BLaER1 (cell line): ENCODE data around the gene TNFRSF25.
"Not testable (repeated sequence)": the region's sequence is repeated elsewhere in the genome, so short reads cannot be mapped to it uniquely, and the experiment has no call there.

Source experiments
- H3K27ac ChIP-seq: shearing (Covaris generic); formaldehyde crosslinking; 2 replicates; pipeline ENCODE4 v1.8.1; 2022
- H3K27me3 ChIP-seq: shearing (Covaris generic); formaldehyde crosslinking; 2 replicates; pipeline ENCODE4 v1.8.1; 2022
- H3K36me3 ChIP-seq: shearing (Covaris generic); formaldehyde crosslinking; 2 replicates; pipeline ENCODE4 v1.8.1; 2022
- H3K4me1 ChIP-seq: shearing (Covaris generic); formaldehyde crosslinking; 2 replicates; pipeline ENCODE4 v1.8.1; 2022
- H3K4me2 ChIP-seq: shearing (Covaris generic); formaldehyde crosslinking; 2 replicates; pipeline ENCODE4 v1.8.1; 2022
- H3K4me3 ChIP-seq: shearing (Covaris generic); formaldehyde crosslinking; 2 replicates; pipeline ENCODE4 v1.8.1; 2022
- H3K9ac ChIP-seq: shearing (Covaris generic); formaldehyde crosslinking; 2 replicates; pipeline ENCODE4 v1.8.1; 2022
- H3K9me3 ChIP-seq: shearing (Covaris generic); formaldehyde crosslinking; 2 replicates; pipeline ENCODE4 v1.8.1; 2022
- H4K20me1 ChIP-seq: shearing (Covaris generic); formaldehyde crosslinking; 2 replicates; pipeline ENCODE4 v1.8.1; 2022
- Cebpa-rat ChIP-seq: shearing (Covaris generic); IDR thresholded peaks from 2 replicates; pipeline ENCODE4 v1.8.1; 2022

Gene TNFRSF25

DNA sequence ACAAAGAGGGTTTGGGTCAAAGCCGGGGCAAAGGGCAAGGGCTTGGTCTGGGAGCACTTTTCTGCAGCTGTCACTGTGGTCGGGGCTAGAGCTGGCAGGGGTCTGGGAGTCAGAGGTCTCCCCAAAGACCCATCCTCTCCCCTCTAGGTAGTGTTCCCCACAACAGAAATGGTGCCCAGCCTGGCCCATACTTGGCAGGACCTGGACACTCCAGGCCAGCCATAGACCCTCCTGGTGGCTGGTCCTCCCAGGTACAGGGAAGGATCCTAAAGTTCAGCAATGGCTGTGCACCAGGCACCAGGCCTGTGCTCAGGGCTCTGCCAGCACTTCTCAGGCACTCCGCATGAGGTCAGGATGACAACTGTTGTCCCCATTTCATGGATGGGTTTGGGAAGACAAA is 30.4 kb downstream of the TNFRSF25 start:
- H3K9me3 ChIP-seq = no peaks in the 10 kb centered on the region
- H3K27ac ChIP-seq = no peak overlapping the region
- peaks cover 51% of the 10 kb centered on the region for H3K4me1 ChIP-seq
- no peak overlapping the region for H3K4me2 ChIP-seq
- no peak for TF ChIP-seq Cebpa-rat
- no peaks in the 10 kb centered on the region for H3K36me3 ChIP-seq
- no peak overlapping the region for H3K9ac ChIP-seq
- H3K4me3 ChIP-seq = no peak overlapping the region
- no peaks in the 10 kb centered on the region for H4K20me1 ChIP-seq
- H3K27me3 ChIP-seq = peaks cover under 1% of the 10 kb centered on the region; the same call in 1 of the 2 replicates

GRCh38 chr1:6435129-6435528 is 30.8 kb downstream of the TNFRSF25 start:
- Histone ChIP-seq H3K27me3 (0 out of 2 replicates have a peak, but pooled peaks cover 3% of the 10 kb centered on the region), H4K20me1 (no peaks in the 10 kb centered on the region)

DNA sequence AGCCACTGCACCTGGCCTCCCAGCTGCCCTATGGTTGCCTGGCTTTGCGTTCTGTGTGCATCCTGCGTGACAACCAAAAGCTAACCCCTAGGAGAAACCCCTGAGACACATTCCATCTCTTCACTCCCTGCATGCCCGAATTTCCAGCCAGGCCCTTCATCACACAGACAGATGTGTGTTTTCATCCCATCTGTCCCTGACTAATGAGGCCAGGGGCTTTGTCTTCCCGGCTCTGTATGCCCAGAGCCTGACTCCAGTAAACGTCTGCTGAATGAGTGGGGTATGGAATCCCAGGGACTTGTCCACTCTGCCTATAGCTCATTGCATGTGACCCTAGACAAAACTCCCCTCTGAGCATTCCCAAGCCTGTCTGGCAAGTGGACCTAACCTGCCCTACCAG is 31.8 kb downstream of the TNFRSF25 start:
- Histone ChIP-seq H3K4me2 (peak overlapping the region; percentile 48), H3K27ac (no peak overlapping the region), H3K27me3 (0 out of 2 replicates have a peak, but pooled peaks cover 3% of the 10 kb centered on the region), H4K20me1 (no peaks in the 10 kb centered on the region), H3K36me3 (no peaks in the 10 kb centered on the region), H3K4me3 (no peak overlapping the region), H3K9me3 (no peaks in the 10 kb centered on the region), H3K4me1 (peaks cover 41% of the 10 kb centered on the region), H3K9ac (no peak overlapping the region)
- TF ChIP-seq Cebpa-rat = no peak

More at GRCh38 chr1:6435129-6435528, 30.8 kb downstream of the TNFRSF25 start:
- H3K9ac ChIP-seq = no peak overlapping the region
- H3K9me3 ChIP-seq = no peaks in the 10 kb centered on the region
- H3K36me3 ChIP-seq = no peaks in the 10 kb centered on the region
- no peak overlapping the region for H3K4me3 ChIP-seq
- no peak overlapping the region for H3K4me2 ChIP-seq
- no peak overlapping the region for H3K27ac ChIP-seq
- TF ChIP-seq Cebpa-rat = no peak
- H3K4me1 ChIP-seq = peaks cover 51% of the 10 kb centered on the region

- H3K27ac ChIP-seq, H3K9ac ChIP-seq, H4K20me1 ChIP-seq, H3K36me3 ChIP-seq, H3K4me2 ChIP-seq, H3K4me3 ChIP-seq, H3K9me3 ChIP-seq: not testable (repeated sequence)
- peaks cover 12% of the 10 kb centered on the region; the same call in 1 of the 2 replicates for H3K27me3 ChIP-seq
- H3K4me1 ChIP-seq = peaks cover 28% of the 10 kb centered on the region
Measured at GRCh38 chr1:6431645-6432579, 34.1 kb downstream of the TNFRSF25 start.

GRCh38 chr1:6429660-6430411 is 36.1 kb downstream of the TNFRSF25 start:
- H3K27me3 ChIP-seq = peaks cover 32% of the 10 kb centered on the region
- not testable (repeated sequence) for H3K9ac ChIP-seq, H3K4me2 ChIP-seq

DNA sequence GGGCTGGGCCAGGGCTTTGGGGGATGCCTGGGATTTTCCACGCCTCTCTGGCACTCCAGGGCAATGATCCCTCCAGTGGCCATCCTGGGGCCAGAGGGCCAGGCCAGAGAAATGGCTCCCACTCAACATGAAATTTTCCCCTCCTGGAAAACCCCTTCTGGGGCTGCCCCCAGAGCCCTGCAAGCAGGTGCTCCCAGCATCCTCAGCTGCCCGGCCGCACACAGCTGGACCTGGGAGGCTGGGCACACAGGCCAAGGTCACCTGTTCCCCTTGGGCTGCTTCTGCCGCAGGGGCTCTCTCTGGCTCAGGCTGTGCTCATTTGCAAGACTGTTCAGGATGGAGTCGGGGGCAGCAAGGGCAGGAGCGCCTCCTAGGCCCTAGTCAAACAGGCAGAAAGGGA is 37.5 kb downstream of the TNFRSF25 start:
- not testable (repeated sequence) for H3K27ac ChIP-seq, H3K4me3 ChIP-seq, H3K9me3 ChIP-seq, H3K4me2 ChIP-seq, H3K36me3 ChIP-seq, H3K9ac ChIP-seq
- H3K27me3 ChIP-seq = peaks cover 46% of the 10 kb centered on the region
- H4K20me1 ChIP-seq = peaks cover 28% of the 10 kb centered on the region
- H3K4me1 ChIP-seq = peaks cover 44% of the 10 kb centered on the region

More at GRCh38 chr1:6429660-6430411, 36.1 kb downstream of the TNFRSF25 start:
- not testable (repeated sequence) for H3K9me3 ChIP-seq, H3K36me3 ChIP-seq, H3K27ac ChIP-seq, H3K4me3 ChIP-seq
- peaks cover 45% of the 10 kb centered on the region for H3K4me1 ChIP-seq
- peaks cover 22% of the 10 kb centered on the region for H4K20me1 ChIP-seq

- Histone ChIP-seq H3K4me3 (no peak overlapping the region), H3K27me3 (peaks cover 54% of the 10 kb centered on the region), H3K4me2 (peak overlapping the region; percentile 92), H3K9me3 (no peaks in the 10 kb centered on the region), H4K20me1 (peaks cover 28% of the 10 kb centered on the region), H3K36me3 (no peaks in the 10 kb centered on the region), H3K9ac (no peak overlapping the region), H3K4me1 (peaks cover 50% of the 10 kb centered on the region), H3K27ac (no peak overlapping the region)
- TF ChIP-seq Cebpa-rat = no peak
Measured at GRCh38 chr1:6427441-6428390, 38.3 kb downstream of the TNFRSF25 start.

GRCh38 chr1:6426972-6427350 is 39.0 kb downstream of the TNFRSF25 start:
- peak overlapping the region; percentile 92 for H3K4me2 ChIP-seq
- H3K9ac ChIP-seq = no peak overlapping the region
- no peaks in the 10 kb centered on the region for H3K9me3 ChIP-seq
- no peak for TF ChIP-seq Cebpa-rat
- H4K20me1 ChIP-seq = peaks cover 28% of the 10 kb centered on the region
- no peak overlapping the region for H3K27ac ChIP-seq
- peaks cover 61% of the 10 kb centered on the region for H3K27me3 ChIP-seq
- no peaks in the 10 kb centered on the region for H3K36me3 ChIP-seq
- H3K4me1 ChIP-seq = peaks cover 55% of the 10 kb centered on the region
- no peak overlapping the region for H3K4me3 ChIP-seq

- Histone ChIP-seq H3K4me1 (peaks cover 61% of the 10 kb centered on the region), H3K4me2 (peak overlapping the region; percentile 92), H3K4me3 (no peak overlapping the region), H3K36me3 (no peaks in the 10 kb centered on the region), H3K27me3 (peaks cover 67% of the 10 kb centered on the region), H3K9me3 (no peaks in the 10 kb centered on the region), H4K20me1 (peaks cover 32% of the 10 kb centered on the region), H3K27ac (no peak overlapping the region), H3K9ac (no peak overlapping the region)
- no peak for TF ChIP-seq Cebpa-rat
Measured at GRCh38 chr1:6426277-6426971, 39.5 kb downstream of the TNFRSF25 start.
